Measurements from ENCODE around the gene TPRX1.

DNA sequence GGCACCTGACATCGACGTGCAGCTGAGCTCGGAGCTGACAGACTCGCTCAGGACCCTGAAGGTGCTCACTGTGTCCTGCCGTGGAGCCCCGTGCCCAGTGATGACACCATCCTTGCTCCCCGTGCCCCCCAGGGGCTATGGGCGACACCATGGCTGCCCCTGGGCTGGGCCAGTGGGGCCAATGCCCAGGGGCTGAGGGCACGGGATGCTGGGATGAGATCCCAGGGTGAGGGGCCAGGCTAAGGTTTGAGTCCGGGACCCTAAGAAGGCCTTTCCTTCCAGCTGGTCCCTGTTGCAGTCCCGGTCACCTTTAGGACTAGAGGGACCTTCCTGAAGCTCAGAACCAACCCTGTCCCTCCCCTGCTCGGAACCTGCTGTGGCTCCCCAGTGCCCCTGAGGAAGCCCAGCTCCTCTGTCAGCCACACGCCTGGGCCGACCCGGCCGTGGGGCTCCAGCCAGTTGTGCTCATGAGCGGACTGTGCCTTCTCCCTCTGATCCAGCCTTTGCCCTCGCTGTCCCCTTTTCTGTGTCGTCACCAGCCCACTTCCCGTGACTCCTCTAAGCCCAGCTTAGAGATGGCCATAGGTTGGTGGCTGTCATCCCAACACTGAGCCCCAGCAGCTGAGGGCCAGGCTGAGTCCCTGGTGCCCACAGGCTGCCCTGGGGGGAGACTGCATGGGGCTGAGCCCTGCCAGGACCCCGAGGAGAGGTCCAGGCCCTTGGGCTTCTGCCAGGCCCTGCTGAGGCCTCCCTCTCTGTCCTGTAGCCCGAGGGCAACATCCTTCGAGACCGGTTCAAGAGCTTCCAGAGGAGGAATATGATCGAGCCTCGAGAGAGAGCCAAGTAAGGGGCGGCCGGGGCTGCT, 48.4 kb downstream of the TPRX1 start:
- no peak for TF ChIP-seq CTCF (IDR thresholded peaks at IDR 0.05)
- no peak for TF ChIP-seq POLR2A (IDR thresholded peaks at IDR 0.05)
- TF ChIP-seq POLR2AphosphoS5 (IDR thresholded peaks at IDR 0.05; ENCODE audit: insufficient read depth in 1 of 2, low read depth in 1 of 2): no peak

Measured in vagina (tissue), 2 donors.